Adipose tissue (tissue), 3 donors: Measurements from ENCODE around the gene SH3RF3. TPM values are rescaled to one million over a fixed set of nuclear protein-coding genes. Genes with fewer than 3 reads are reported as not detected.

Experiments used
- H3K27ac ChIP-seq: one replicate; pipeline ENCODE4 v1.5.1; 2013; ENCODE audit warnings: low read depth, low read length
- WGBS, 3 donors: extraction: QIAGEN DNeasy Blood & Tissue Kit; methylation state at CpG; one replicate each; pipeline ENCODE4 v1.1.7; 2013; 5-methylcytosine and 5-hydroxymethylcytosine counted together
- polyA plus RNA-seq, 3 donors: library from polyadenylated mRNA; stranded (reverse); fragments of 200-250 nt; gene quantifications; one replicate each; pipeline ENCODE4 v1.2.3, GENCODE V29; 2013
- donor health status: healthy with polysubstance abuse.
- donor health status: Bipolar disorder and iron deficiency.
- donor health status: healthy.

Gene SH3RF3
- polyA plus RNA-seq, 3 donors, result 1.2 to 6.5 (median 5.4) TPM

GRCh38 chr2:109256921-109257320 is 127.9 kb downstream of the SH3RF3 start:
- 57 to 77% (median 67%) methylated on average over 7 of the region's 7 CpGs for WGBS, 3 donors
- no peak overlapping the region for H3K27ac ChIP-seq

- 75 to 94% (median 83%) methylated on average over 3 of the region's 3 CpGs for WGBS, 3 donors
Measured at GRCh38 chr2:109257653-109258052, 128.6 kb downstream of the SH3RF3 start.

GRCh38 chr2:109258376-109258775 is 129.4 kb downstream of the SH3RF3 start:
- no peak overlapping the region for H3K27ac ChIP-seq
- 83 to 91% (median 85%) methylated on average over 9 of the region's 9 CpGs for WGBS, 3 donors

More at GRCh38 chr2:109257653-109258052, 128.6 kb downstream of the SH3RF3 start:
- H3K27ac ChIP-seq, result no peak overlapping the region

GRCh38 chr2:109258905-109259540 is 130.0 kb downstream of the SH3RF3 start:
- WGBS, 3 donors, result 84 to 92% (median 88%) methylated on average over 11 of the region's 11 CpGs

GRCh38 chr2:109259671-109260070 is 130.7 kb downstream of the SH3RF3 start:
- WGBS, 3 donors, result 84 to 96% (median 88%) methylated on average over 8 of the region's 8 CpGs
- no peak overlapping the region for H3K27ac ChIP-seq

More at GRCh38 chr2:109258905-109259540, 130.0 kb downstream of the SH3RF3 start:
- no peak overlapping the region for H3K27ac ChIP-seq

- WGBS, 3 donors, result 87 to 97% (median 92%) methylated on average over 11 of the region's 11 CpGs
- no peak overlapping the region for H3K27ac ChIP-seq
Measured at GRCh38 chr2:109260116-109260855, 131.3 kb downstream of the SH3RF3 start.

GRCh38 chr2:109260886-109261700 is 132.1 kb downstream of the SH3RF3 start:
- WGBS, 3 donors, result 43 to 80% (median 74%) methylated on average over 8 of the region's 8 CpGs
- no peak overlapping the region for H3K27ac ChIP-seq

GRCh38 chr2:109261906-109262631 is 133.1 kb downstream of the SH3RF3 start:
- no peak overlapping the region for H3K27ac ChIP-seq
- WGBS, 3 donors, result 87 to 89% (median 88%) methylated on average over 10 of the region's 10 CpGs

GRCh38 chr2:109264595-109265328 is 135.8 kb downstream of the SH3RF3 start:
- 69 to 78% (median 77%) methylated on average over 12 of the region's 12 CpGs for WGBS, 3 donors
- H3K27ac ChIP-seq, result no peak overlapping the region

- H3K27ac ChIP-seq, result no peak overlapping the region
- WGBS, 3 donors, result 59 to 72% (median 68%) methylated on average over 2 of the region's 2 CpGs
Measured at GRCh38 chr2:109265369-109265768, 136.4 kb downstream of the SH3RF3 start.

- WGBS, 3 donors, result 87 to 96% (median 92%) methylated on average over 5 of the region's 5 CpGs
- no peak overlapping the region for H3K27ac ChIP-seq
Measured at GRCh38 chr2:109265953-109266352, 136.9 kb downstream of the SH3RF3 start.

- no peak overlapping the region for H3K27ac ChIP-seq
- WGBS, 3 donors, result 87 to 91% (median 89%) methylated on average over 9 of the region's 9 CpGs
Measured at GRCh38 chr2:109266496-109266895, 137.5 kb downstream of the SH3RF3 start.

GRCh38 chr2:109266998-109267854 is 138.2 kb downstream of the SH3RF3 start:
- H3K27ac ChIP-seq, result no peak overlapping the region
- 55 to 75% (median 66%) methylated on average over 16 of the region's 16 CpGs for WGBS, 3 donors

- WGBS, 3 donors, result 83 to 96% (median 91%) methylated on average over 7 of the region's 7 CpGs
- no peak overlapping the region for H3K27ac ChIP-seq
Measured at GRCh38 chr2:109268916-109269315, 139.9 kb downstream of the SH3RF3 start.

- no peak overlapping the region for H3K27ac ChIP-seq
- 82 to 86% (median 83%) methylated on average over 11 of the region's 11 CpGs for WGBS, 3 donors
Measured at GRCh38 chr2:109269706-109270504, 140.9 kb downstream of the SH3RF3 start.
